ENCODE measurements around the gene SPRY1. TPM values are rescaled to one million over a fixed set of nuclear protein-coding genes. Genes with fewer than 3 reads are reported as not detected.

Gene SPRY1
- total RNA-seq, 1 donor from 2014 or later = 146 TPM

DNA sequence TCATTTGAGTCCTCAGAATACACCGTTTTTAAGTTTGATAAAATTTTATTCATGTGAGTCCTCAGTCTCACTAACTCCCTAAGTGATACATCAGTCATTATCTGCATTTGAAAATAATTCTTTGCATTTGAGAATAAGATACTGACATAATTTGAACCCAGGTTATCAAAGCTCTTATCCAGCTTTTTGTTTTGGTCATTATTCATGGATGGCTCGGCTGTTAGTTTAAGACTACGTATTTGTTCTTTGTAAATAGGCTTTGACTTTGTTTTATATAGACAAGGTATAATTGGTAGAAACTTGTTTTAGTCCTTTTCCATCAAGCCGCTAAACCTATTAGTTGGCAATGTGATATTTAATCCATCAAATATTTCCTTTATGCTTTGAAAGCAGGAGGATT, 7.9 kb downstream of the SPRY1 start:
- intact Hi-C loops (cut with DNase I) = no loop called here

DNA sequence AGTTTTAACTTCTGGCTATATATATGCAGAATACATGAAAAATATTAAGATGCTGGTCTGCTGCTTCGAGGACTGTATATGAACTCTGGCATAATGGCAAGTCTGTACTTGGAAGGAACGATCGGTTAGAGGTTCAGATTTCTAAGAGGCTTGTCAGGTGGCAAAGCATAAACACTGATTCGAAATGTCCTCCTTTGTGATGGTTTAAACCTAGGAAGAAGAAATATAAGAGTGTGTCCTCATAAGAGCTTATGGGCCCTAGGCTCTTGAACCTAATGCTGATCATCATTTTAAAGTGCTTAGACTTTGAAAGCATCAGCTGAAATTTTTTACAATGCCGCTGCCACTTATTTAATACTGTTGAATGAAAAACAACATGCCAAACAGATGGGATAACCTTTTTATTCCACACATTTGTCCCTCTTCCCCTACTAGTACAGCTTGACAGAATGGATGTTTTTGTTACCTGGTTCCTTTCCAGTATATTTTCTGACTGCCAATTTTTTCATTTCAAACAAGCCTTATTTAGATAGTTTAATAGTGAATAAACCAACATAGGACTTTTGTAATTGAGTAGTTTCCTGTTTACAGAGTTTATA, 8.8 kb downstream of the SPRY1 start:
- intact Hi-C loops (cut with DNase I) = no loop called here
- ATAC-seq = no peak

More for the DNA sequence above, 7.9 kb downstream of the SPRY1 start:
- no peak for ATAC-seq
- DNase-seq (ENCODE audit: low spot score) = no peak

DNA sequence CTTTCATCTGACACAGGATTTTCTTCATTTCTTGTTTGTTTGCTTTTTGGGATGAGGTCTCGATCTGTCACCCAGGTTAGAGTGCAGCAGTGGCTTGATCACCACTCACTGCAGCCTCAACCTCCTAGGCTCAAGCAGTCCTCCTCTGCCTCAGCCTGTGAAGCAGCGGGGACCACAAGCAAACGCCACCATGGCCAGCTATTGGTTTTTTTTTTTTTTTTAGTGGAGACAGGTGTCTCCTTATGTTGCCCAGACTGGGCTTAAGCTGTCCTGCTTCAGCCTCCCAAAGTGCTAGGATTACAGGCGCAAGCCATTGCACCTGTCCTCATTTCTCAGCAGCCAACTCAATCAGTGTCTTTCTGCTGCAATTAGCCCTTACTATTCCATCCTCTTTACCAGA, 10.3 kb downstream of the SPRY1 start:
- intact Hi-C loops (cut with DNase I) = no loop called here
- DNase-seq (ENCODE audit: low spot score) (no peak), ATAC-seq (no peak)

More for the DNA sequence above, 8.8 kb downstream of the SPRY1 start:
- no peak for DNase-seq (ENCODE audit: low spot score)

DNA sequence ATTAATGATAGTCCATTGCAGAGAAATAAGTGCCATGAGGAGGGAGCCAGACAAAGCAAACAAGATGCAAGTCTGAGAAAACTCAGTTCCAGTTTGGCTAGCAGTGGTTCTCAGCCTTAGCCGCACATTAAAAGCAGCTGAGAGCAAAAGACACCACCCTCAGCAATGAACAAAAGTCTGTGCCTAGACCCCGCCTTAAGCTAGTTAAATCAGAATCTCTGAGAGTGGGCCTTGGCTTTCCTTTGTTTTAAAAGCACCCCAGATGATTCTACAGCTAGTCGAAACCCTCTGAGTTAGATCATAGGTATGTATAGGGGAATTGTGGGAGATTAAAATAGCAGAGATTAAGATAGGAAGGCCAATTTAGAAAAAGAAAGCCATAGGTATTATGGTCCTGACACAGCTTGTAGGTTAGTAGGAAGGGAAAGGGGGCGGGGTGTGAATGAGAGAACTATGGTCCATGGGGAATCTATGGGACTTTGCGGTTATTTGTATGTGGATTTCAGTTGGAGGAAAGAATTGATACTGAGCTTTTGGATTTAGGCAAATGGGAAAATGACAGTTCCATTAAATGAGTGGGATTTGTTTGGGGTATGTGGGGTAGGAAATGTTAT, 12.0 kb downstream of the SPRY1 start:
- peak; percentile 38 for ATAC-seq
- intact Hi-C loops (cut with DNase I) = no loop called here
- DNase-seq (ENCODE audit: low spot score) = no peak

DNA sequence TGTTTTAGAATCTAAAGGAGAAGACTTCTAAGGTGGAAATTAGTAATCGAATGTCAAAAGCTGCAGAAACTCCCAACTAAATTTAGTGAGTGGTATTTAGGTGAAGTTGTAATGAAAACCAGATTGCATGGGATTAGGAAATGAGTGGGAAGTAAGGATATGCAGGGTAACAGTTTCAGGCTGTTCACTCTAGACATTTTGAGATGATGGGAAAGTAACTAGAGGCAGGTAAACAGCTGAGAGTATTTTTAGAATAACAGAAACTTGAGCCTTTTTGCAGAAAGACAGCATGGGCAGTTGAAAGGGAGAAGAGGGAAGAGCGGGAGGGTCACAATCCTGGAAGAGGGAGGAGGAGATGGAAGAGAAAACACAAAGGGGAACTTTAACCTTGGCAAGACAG, 12.7 kb downstream of the SPRY1 start:
- intact Hi-C loops (cut with DNase I) = no loop called here
- ATAC-seq (peak; percentile 47), DNase-seq (ENCODE audit: low spot score) (no peak)

DNA sequence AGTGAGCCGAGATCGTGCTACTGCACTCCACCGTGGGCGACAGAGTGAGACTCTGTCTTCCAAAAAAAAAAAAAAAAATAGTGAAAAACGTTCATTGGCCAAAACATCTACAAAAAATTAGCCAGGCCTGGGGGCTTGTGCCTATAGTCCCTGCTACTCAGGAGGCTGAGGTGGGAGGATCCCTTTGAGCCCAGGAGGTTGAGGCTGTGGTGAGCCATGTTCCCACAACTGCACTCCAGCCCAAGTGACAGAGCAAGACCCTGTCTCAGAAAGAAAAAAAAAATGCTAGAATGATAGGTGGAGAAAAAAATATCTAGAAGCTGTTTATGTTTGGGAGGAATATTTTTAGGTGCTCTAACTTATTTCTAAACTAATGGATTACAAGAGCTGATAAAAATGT, 14.9 kb downstream of the SPRY1 start:
- DNase-seq (ENCODE audit: low spot score) = no peak

DNA sequence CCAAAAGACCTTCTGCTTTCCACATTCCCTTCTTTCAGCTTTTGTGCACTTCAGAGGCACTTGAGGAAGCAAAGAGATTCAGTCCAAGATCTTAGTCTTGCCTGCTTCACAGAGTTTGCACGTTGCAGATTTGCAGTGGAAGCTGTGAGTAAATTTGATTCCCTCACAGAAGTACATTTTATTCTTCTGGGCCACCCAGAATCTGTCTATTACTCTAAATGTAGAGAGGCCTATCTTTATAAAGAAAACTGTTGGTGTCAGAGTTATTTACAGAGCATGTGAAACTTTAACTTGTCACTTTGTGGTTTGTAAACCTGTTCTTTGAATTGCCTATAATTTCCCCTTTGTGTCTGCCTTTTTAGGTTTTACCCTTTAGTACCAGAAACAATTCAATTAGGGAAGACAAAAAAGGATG, 15.5 kb downstream of the SPRY1 start:
- no peak for DNase-seq (ENCODE audit: low spot score)
- no peak for ATAC-seq
- intact Hi-C loops (cut with DNase I) = no loop called here

More for the DNA sequence above, 14.9 kb downstream of the SPRY1 start:
- no peak for ATAC-seq
- intact Hi-C loops (cut with DNase I) = no loop called here

DNA sequence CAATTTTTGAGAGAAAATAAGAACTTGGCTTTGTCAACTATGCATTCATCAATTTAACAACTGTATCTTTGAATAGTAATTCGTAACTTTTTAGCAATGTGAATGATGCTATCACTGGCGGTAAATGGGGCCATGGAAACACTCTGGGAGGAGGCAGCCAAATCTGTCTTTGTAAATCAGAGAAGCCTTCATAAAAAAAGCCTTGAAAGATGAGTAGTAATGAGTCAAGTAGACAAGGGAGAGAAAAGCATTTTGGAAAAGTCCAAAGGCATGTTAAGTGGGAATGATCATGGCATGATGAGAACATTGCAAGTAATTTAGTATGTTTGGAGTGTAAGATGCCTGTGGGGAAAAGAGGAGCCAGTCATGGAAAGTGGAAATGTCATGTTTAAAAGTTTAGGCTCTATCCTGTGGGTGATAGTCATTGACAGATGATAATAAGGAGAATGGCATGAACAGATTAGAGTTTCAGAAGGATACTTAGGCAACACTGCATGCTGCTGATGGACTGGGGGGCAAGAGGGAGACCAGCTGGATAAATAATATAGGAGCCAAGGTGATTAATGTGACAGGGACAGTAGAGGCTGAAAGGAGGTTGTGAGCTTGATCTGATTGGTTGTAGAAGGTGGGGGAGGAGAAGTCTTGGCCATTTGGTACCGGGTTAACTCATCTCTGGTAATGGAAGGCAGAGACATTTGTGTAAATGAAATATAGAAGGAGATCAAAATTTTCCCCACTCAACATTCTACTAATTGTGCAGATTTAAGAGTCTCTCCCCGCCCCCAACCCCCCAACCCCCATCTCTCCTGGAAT, 16.3 kb downstream of the SPRY1 start:
- ATAC-seq (no peak), DNase-seq (ENCODE audit: low spot score) (no peak)
- intact Hi-C loops (cut with DNase I) = no loop called here

DNA sequence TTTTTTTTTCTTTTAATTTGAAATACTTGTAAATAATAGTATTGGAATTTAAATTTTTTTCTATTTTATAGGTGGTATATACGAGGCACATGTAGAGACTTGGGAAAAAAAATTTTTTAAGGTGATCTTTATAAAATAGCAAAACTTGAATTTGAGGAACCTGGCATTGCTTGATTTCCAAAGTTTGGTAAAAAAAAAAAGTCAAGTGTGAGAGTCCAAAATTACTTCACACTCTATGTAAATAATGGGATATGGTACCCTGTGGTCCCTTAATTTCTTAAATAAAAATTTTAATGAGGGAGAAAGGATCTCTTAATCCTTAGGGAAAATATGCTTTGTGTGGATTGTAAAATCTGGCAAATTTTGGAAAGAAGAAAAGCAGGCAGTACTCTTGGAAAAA, 19.0 kb downstream of the SPRY1 start:
- ATAC-seq (no peak), DNase-seq (ENCODE audit: low spot score) (no peak)
- intact Hi-C loops (cut with DNase I) = no loop called here

DNA sequence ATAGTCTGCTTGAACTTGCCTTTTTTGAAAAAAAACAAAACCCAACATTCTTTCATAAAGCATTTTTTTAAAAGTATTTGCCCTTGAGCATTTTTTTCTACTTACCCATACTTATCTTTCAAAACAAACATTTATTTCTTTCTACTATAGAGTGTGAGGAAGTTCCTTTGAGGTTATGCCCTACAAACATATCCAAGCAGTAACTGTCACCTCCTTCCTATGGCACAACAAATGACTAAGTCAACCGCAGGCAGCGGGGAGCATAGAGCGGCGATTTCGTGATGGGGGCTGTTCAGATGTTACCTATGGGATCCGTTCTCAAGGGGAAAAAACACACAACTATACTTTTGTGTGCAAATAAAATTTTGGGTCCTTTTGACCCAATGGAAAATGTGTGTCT, 19.4 kb downstream of the SPRY1 start:
- intact Hi-C loops (cut with DNase I) = no loop called here
- DNase-seq (ENCODE audit: low spot score) (no peak), ATAC-seq (no peak)

DNA sequence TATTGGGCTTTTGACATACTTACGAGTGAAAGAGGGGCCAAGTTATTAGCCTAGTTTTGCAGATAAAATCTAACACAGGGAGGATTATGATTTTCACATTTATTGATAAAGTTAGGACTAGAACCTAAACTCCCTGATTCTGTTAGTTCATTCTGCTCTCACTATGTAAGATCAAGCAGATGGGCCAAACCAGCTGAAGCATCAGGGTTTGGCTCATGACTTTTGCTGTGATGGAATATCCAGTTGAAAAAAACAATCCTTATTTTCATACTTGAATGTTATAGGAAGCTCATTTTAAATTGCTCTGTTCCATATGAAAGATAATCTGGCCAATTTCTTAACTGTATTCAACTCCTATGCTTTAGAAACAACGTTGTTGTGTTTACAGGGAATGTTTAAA, 21.2 kb downstream of the SPRY1 start:
- intact Hi-C loops (cut with DNase I) = no loop called here
- no peak for DNase-seq (ENCODE audit: low spot score)
- ATAC-seq = peak; percentile 55

DNA sequence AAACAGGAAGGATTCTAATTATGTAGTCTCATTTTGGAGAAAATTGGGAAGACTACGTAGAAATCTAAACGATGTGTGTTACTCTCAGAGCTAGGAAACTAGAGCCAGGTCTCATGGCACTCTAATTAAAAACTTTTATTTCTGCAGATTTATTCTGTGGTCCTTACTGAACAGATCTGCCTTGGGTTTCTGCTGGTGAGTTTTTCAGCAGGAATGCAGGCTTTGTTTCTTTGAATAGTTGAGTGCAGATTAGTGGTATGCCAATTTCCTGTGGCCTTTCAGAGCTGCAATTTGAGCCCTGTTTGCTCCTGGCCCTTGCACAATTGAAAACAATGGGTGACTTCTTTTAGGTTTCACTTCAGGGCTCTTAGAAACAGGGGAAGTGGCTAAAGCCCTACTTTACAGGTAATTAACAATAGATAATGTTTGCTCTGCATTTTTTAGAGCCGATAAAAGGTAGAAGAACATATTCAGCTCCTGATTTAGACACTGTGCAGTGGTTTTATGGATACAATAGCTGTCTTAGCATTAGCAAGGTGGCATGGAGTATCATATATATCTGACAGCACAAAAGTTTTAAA, 21.8 kb downstream of the SPRY1 start:
- ATAC-seq (peak; percentile 87), DNase-seq (ENCODE audit: low spot score) (no peak)
- intact Hi-C loops (cut with DNase I) = no loop called here

DNA sequence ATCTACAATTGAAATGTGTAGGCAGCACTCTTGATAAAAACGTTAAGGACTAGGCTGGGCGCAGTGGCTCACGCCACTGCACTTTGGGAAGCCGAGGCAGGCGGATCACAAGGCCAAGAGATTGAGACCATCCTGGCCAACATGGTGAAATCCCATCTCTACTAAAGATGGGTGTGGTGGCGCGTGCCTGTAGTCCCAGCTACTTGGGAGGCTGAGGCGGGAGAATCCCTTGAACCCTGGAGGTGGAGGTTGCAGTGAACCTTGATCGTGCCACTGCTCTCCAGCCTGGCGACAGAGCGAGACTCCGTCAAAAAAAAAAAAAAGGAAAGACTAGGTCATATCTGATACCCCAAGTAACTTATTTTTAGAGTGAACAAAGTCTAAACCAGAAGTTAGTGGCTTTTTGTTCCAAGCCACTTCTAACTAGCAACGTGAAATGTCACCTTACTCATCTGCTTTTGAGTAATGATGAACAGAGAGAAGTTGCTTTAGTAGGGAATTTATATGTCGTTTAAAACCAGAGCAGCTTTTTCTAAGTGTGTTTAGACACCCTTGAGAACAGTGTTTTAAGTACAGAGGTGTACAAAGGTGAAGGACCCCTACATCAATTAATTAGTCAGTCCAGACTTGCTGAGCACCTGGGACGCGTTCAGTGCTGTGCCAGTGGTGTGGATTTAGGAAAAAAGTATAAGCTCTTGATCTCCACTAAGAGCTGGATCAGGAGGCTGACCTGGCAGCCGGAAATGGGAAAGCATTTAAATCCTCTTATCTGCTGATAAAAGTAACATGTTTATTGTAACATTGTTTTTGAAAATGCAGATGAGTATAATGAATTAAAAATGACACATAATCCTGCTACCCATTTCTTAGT, 23.5 kb downstream of the SPRY1 start:
- ATAC-seq (no peak), DNase-seq (ENCODE audit: low spot score) (no peak)
- intact Hi-C loops (cut with DNase I) = no loop called here

DNA sequence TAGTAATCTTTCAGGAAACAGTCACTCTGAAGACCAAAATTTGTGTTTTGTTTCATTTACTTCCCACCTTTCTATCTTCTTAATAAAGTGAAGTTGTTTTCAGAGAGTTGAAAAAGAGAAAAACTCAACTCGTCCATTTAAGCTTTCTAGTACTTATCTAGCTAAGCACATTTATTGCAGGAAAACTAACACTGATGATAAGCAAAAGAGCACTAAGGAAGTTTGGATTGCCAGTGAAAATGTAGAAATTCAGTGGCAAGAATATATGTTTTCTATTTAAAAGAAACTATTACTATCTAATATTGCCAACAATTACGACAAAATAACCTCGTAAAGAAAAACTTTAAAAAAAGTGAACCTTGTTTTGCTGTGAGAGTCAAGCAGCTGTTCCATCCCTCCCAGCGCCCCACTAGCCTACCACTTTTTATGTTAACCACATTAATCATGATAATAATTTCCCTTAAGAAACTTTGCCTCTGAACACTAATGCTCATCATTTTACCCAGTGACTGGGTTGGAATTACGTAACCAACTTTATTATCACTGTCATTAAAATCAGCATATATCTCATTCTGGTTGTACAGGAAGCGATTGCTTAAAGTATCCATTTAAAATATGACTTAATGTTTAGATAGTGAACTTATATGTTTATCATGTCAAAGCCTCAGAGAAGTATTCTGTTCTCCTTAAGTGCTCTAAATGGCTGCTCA, 24.8 kb downstream of the SPRY1 start:
- no peak for DNase-seq (ENCODE audit: low spot score)
- no peak for ATAC-seq
- intact Hi-C loops (cut with DNase I) = no loop called here

DNA sequence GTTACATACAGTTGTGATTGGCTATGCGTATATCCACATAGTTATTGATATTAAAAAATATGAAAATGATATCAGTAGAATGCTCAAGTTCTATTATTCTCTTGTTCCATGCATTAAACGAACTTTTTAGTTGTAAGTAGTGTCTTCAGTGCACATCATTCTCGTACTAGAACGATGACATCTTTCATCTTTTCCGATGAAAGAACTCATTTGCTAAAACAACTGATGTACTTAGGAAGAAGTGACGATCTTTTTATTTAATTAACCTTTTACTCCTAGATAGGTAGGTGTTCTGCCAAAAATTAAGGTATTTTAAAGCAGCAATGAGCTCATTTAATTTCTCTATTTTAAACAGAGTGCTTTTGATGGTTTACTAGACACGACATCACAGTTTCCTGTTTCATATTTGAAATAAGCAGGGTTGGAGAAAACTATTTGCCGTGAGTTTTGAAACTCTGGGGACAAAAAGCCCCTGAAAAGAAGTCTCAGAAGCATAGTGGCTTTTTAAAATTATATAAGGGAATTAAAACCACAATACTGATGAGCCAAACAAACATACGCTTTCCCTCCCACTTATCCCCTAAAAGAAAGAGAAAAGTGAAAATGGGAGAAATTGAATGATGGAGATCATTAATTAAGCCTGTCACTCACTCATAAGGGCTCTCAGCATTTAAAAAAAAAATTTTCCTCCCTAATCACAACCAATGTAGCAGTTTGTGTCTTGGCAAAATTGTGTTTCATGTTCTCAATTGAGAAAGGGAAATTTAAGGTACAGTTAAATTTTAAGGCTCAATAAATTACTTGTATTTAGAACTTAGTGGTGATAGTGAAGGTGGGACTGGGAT, 25.6 kb downstream of the SPRY1 start:
- DNase-seq (ENCODE audit: low spot score) = no peak
- intact Hi-C loops (cut with DNase I) = no loop called here
- no peak for ATAC-seq

DNA sequence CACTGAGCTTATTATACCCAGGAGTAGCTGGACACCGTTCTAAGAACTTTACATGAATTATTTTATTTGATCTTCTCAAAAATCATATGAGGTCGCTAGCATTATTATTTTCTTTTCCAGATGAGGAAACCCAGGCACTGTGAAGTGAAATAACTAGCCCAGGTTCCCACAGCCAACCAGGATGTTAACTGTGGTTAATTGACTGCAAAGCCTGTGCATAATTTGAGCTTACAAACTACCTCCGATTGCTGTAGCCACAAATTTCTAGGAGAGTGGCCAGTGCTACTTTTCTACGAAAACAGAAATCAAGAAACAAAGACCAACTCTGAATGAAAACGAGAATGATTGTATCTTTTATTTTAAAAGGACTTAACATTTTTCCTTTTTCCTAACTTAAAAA, 27.2 kb downstream of the SPRY1 start:
- no peak for ATAC-seq
- DNase-seq (ENCODE audit: low spot score) = no peak
- intact Hi-C loops (cut with DNase I) = no loop called here

DNA sequence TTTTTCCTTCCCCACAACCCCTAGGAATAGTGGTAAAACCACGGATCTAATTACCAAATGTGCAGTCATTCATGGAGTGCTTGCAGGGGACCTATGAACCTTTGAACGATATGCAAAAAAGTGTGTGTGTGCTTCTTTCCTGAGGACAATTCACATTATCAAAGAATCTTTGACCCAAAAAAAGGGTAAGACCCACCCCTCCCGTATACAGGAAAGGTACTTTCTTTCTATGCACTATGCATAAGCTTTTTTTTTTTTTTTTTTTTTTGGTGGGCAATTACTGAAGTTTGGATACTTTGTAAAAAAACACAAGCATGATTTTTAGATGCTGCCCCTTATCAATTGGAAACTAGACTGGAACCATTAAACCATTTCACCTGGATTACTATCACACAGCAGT, 31.4 kb downstream of the SPRY1 start:
- intact Hi-C loops (cut with DNase I) = no loop called here
- DNase-seq (ENCODE audit: low spot score) = no peak
- no peak for ATAC-seq

DNA sequence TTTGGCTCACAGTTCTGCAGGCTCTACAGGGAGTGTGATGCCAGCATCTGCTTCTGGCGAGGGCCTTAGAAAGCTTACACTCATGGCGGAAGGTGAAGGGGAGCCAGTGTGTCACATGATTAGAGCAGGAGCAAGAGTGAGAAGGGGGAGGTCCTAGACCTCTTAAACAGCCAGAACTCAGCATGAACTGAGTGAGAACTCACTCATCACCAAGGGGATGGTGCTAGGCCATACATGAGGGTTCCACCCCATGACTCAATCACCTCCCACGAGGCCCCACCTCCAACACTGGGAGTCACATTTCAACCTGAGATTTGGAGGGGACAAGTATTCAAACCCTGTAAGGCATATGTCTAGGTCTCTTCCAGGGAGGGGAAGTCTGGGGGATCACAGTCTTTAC, 33.4 kb downstream of the SPRY1 start:
- intact Hi-C loops (cut with DNase I) = no loop called here

More for the DNA sequence above, 33.4 kb downstream of the SPRY1 start:
- DNase-seq (ENCODE audit: low spot score) (no peak), ATAC-seq (no peak)
